Measurements from ENCODE around the gene TCTN3.
A peak's percentile ranks its signal among the peaks of the same experiment; 100 is the strongest.
"Not testable (repeated sequence)": the region's sequence is repeated elsewhere in the genome, so short reads cannot be mapped to it uniquely, and the experiment has no call there.

The TCTN3 gene

DNA sequence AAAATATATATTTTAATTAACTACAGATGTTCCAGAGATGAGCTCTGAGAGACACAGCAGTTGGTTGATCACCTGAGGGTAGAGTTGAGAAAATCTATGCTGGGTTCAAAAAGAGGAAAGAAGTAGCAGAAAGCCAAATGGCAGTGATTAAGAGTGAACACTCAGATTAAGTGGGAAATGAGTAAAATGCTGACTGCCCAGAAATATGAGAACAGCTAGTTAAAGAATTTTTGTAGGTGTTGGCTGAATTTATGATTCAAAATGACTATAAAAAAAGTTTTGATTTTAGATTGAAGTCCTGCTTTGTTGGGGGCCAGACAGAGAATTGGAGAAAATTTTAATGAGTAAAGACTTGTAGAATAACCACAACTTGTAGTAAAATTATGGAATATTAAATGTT lies 9.8 kb downstream of the TCTN3 start:
- no peak for DNase-seq

GRCh38 chr10:95675403-95676116 lies 18.2 kb downstream of the TCTN3 start:
- DNase-seq: no peak

DNA sequence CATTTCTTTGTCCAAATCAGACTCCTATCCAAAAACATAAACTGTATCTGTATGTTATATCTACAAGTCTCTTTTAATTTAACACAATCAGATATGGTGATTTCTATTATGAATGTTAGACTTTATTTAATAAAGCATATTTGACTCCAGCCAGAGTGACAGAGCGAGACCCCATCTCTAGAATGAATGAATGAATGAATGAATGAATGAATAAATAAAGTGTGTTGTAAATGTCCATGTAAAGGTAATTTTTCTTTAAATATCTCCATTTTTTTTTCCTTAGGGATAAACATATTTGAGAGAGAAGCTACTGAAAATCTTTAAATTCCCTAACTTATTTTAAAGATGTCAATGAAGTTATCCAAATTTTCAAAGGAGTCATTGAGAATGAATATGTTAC lies 19.1 kb downstream of the TCTN3 start:
- DNase-seq: no peak

DNA sequence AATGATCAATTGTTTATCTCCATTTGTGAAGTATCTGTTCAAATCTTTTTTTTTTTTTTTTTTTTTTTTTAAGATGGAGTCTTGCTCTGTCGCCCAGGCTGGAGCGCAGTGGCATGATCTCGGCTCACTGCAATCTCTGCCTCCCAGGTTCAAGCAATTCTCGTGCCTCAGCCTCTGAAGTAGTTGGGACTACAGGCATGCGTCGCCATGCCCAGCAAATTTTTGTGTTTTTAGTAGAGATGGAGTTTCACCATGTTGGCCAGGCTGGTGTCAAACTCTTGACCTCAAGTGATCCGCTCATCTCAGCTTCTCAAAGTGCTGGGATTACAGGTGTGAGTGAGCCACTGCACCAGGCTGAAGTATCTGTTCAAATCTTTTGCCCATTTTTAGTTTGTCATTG lies 21.1 kb downstream of the TCTN3 start:
- not testable (repeated sequence) for DNase-seq

- no peak for DNase-seq
Measured at GRCh38 chr10:95664543-95664942, 29.2 kb downstream of the TCTN3 start.

DNA sequence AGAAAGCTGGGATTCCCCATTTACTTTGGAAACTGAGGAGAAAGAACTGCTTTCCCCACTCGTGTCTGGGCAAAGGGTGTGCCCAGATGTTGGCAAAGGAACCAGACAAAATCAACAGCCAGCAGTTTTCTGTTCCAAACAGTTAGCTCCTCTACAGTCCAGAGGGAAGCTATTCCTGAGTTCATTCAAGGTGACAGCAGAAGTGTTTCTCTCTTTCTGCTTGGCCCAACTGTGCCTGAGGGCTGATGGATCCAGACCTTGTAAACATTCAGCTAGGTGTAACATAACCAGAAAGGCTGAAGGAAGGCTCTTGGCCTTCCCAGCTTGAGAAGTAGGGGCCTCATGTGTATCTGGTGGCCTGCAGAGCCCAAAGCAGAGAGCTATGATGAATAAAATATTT lies 30.2 kb downstream of the TCTN3 start:
- DNase-seq: no peak

GRCh38 chr10:95661818-95662217 lies 31.9 kb downstream of the TCTN3 start:
- DNase-seq: no peak

DNA sequence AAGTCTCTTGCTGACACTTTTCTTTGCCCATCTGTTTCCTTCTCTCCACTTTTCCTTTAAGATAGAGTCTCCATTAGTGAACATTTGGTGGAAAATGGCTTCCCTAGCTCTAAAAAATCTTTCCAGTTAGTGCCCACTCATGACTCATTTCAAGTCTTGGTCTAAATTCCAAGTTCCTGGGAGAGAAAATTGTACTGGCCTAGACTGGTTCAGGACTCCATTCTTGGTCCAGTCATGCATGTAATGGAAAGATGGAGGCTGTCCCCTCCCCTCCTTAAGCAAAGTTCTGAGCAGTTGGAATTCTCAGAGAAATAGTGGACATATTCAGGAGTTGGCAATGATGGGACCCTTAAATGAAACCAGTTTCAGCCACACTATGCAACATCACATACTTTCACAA lies 33.4 kb downstream of the TCTN3 start:
- DNase-seq: no peak

DNA sequence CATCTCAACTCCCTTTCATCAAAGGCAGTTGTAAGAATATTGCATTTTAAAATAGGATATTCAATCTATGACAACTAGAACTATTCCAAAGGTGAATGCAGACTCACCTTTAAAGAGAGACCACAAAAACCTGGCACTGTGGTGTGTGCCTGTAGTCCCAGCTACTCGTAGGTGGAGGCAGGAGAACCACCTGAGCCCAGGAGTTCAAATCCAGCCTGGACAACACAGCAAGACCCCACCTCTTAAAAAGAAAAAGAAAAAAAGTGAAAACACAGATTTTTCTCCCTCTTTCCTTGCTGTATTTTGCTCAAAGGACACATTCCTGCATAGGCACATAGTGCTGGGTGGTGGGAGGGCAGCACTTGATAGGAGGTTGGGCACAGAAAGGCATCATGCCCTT lies 36.5 kb downstream of the TCTN3 start:
- DNase-seq: no peak

GRCh38 chr10:95656291-95657164 lies 37.2 kb downstream of the TCTN3 start, which contains the start of gene ALDH18A1:
ALDH18A1 (minus strand) TSS chr10:95656711; CDS start chr10:95653377, 3,334 bp downstream.
- DNase-seq: peak; percentile 90

- peak; percentile 36 for DNase-seq
Measured at GRCh38 chr10:95655571-95656290, 38.0 kb downstream of the TCTN3 start.

DNA sequence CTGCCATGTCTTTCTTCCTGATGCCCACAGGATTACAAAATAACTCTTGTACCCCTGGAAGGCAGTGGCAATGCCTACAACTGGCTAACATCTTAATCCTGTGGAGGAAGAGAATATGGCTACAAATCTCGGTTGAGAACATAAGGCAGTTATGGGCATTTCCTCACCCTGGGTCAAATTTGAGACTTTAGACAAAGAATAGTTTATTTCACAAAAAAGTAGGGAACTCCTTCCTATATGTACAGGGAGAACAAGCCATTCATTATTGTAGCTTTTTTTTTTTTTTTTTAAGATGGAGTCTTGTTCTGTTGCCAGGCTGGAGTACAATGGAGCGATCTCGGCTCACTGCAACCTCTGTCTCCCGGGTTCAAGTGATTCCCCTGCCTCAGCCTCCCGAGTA lies 39.8 kb downstream of the TCTN3 start:
- no peak for DNase-seq

DNA sequence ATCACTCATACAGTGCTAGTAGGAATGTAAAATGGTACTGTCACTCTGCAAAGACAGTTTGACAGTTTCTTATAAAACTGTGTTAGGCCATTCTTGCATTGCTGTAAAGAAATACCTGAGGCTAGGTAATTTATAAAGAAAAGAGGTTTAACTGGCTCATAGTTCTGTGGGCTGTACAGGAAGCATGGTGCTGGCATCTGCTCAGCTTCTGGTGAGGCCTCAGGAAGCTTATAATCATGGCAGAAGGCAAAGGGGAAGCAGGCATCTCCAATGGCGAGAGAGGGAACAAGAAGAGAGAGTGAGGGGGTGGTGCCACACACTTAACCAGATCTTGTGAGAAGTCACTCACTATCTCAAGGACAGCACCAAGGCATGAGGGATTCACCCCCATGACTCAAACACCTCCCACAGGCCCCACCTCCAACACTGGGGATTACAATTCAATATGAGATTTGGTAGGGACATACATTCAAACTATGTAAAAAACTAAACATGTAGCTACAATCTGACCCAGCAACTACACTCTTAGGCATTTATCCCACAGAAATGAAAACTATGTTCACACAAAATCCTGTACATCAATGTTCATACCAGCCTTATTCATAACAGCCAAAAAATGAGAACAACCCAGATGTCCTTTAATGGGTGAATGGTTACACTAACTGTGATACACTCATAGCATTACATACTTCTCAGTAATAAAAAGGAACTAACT lies 42.2 kb downstream of the TCTN3 start:
- DNase-seq: no peak

- no peak for DNase-seq
Measured at GRCh38 chr10:95650232-95650631, 43.5 kb downstream of the TCTN3 start.

- DNase-seq: no peak
Measured at GRCh38 chr10:95648138-95648537, 45.6 kb downstream of the TCTN3 start.

- no peak for DNase-seq
Measured at GRCh38 chr10:95646160-95646559, 47.6 kb downstream of the TCTN3 start.

- no peak for DNase-seq
Measured at GRCh38 chr10:95644901-95645300, 48.8 kb downstream of the TCTN3 start.

GRCh38 chr10:95640891-95641315 lies 52.8 kb downstream of the TCTN3 start:
- no peak for DNase-seq

DNA sequence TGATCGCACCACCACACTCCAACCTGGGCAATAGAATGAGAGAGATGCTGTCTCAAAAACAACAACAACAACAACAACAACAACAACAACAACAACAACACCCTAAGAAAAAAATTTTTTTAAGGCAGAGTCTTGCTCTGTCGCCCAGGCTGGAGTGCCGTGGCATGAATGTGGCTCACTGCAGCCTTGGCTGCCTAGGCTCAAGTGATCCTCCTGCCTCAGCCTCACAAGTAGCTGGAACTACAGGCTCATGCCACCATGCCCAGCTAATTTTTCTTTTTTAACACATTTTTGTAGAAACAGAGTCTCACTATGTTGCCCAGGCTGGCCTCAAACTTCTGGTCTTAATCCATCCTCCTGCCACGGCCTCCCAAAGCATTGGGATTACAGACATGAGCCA lies 55.8 kb downstream of the TCTN3 start:
- DNase-seq: no peak

DNA sequence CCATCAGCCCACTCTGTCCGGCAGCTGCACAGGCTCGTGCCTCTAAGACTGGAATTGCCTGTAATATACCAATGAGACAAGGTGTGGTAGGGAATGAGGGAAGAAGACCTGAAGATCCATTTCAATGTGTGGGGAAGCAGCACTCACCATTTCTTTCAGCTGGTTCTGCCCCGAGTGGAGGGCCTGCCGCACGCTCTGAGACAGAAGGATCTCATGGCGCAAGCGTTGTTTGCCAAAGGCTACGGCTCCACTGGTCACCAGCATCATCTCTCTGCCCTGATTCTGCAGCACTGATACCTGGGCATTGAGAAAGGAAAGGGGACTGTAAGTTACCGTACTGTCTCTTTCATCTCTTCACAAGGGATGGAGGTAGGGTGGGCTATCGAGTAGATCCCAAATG lies 56.6 kb downstream of the TCTN3 start:
- DNase-seq: no peak

DNA sequence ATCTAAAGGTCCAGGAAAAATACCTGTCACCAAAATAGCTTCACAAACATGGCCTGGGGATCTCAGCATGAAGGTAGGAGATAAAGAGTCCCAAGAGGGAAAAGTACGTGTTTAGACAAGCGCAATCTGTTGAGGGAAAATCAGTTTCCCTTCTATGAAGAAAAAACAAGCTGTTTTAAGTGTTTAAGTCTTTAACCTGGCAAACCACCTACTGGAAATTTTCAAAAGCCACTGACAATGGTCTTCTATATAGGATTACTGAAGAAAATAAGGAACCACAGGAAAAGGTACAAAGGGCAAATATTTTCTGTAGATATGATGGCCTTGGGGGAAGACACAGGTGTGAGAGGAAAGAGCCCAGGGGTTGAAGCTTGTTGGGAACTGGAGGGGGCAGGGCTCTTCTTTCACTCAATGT lies 58.4 kb downstream of the TCTN3 start:
- DNase-seq: no peak

DNA sequence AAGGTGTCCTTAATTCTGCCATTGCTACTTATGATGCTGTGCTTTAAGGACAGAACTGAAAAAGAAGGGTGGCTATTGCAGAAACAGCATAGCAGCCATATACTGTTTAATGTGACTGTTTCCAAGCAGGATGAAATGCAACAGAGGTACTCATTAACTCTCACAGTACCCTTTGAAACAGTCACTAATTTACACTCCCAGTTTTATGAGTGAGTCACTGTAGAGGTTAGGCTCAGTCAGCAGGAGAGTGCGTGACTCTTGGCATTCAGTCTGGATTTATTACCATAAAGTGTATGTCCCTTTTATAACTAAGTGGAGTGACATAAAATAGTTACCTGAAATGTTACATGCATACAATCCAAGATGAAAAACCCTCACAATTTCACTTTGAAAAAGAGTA lies 64.9 kb downstream of the TCTN3 start:
- no peak for DNase-seq

GRCh38 chr10:95626500-95626899 lies 67.2 kb downstream of the TCTN3 start:
- no peak for DNase-seq
